DND-41 (cell line): ENCODE results near the gene TENT4B.

Experiments
- ATAC-seq: fragments of 200-7000 bp; cut with Tn5 transposase; 3 replicates; pipeline ENCODE4 v1.9.1; 2021; ENCODE audit warnings: low read depth; ENCODE audit not compliant: insufficient read depth
- DNase-seq: peaks from one replicate; pipeline ENCODE4 v3.0.0-alpha.2; 2020
- H2AFZ ChIP-seq: 2 replicates; pipeline ENCODE4 v1.6.0; 2012; ENCODE audit warnings: low read depth, low read length
- H3K27ac ChIP-seq: 2 replicates; pipeline ENCODE4 v1.5.1; 2012; ENCODE audit warnings: low read length, inconsistent platforms
- H3K27me3 ChIP-seq: fragments of 200-600 bp; sonication (generic); 2 replicates; pipeline ENCODE4 v1.6.0; 2012; ENCODE audit warnings: low read length, mild to moderate bottlenecking, inconsistent platforms; ENCODE audit not compliant: insufficient read depth, poor library complexity
- H3K36me3 ChIP-seq: 2 replicates; pipeline ENCODE4 v1.5.1; 2012; ENCODE audit warnings: low read length, inconsistent platforms; ENCODE audit not compliant: insufficient read depth
- H3K4me1 ChIP-seq: 2 replicates; pipeline ENCODE4 v1.5.1; 2012; ENCODE audit warnings: mild to moderate bottlenecking, low read length; ENCODE audit not compliant: insufficient read depth
- H3K4me2 ChIP-seq: 2 replicates; pipeline ENCODE4 v1.6.0; 2012; ENCODE audit warnings: mild to moderate bottlenecking, moderate library complexity, low read length, inconsistent platforms; ENCODE audit not compliant: insufficient read depth
- H3K4me3 ChIP-seq, 2 experiments: fragments of 200-600 bp in 1 of 2; shearing (Covaris generic) in 1 of 2; 2 replicates each; pipeline ENCODE4 v1.5.1; 2012 to 2016; ENCODE audit warnings: inconsistent platforms in 2 of 2, low read length in 2 of 2, mild to moderate bottlenecking in 2 of 2, low read depth in 1 of 2, moderate library complexity in 1 of 2
- H3K79me2 ChIP-seq: 2 replicates; pipeline ENCODE4 v1.6.0; 2012; ENCODE audit warnings: low read length, inconsistent platforms; ENCODE audit not compliant: insufficient read depth
- H3K9ac ChIP-seq: 2 replicates; pipeline ENCODE4 v1.6.0; 2012; ENCODE audit warnings: low read depth, mild to moderate bottlenecking, inconsistent platforms, low read length, moderate library complexity
- H3K9me3 ChIP-seq: 2 replicates; pipeline ENCODE4 v1.5.1; 2012; ENCODE audit warnings: low read length, moderate library complexity, mild to moderate bottlenecking, inconsistent platforms; ENCODE audit not compliant: insufficient read depth, severe bottlenecking
- H4K20me1 ChIP-seq: 2 replicates; pipeline ENCODE4 v1.6.0; 2012; ENCODE audit warnings: low read length; ENCODE audit not compliant: insufficient read depth
- CTCF ChIP-seq: IDR thresholded peaks from 2 replicates; pipeline ENCODE4 v1.5.1; 2012; ENCODE audit warnings: borderline replicate concordance, low read length, moderate library complexity, mild to moderate bottlenecking; ENCODE audit not compliant: poor library complexity, severe bottlenecking; ENCODE audit errors: extremely low read depth
- EZH2 ChIP-seq: IDR thresholded peaks from 3 replicates; pipeline ENCODE4 v1.6.1; 2012; ENCODE audit warnings: borderline replicate concordance, low read depth, mild to moderate bottlenecking, moderate library complexity, low read length, inconsistent platforms; ENCODE audit not compliant: severe bottlenecking

Gene TENT4B

GRCh38 chr16:50252874-50253513 lies 99.9 kb downstream of the TENT4B start:
- Histone ChIP-seq H3K9ac (no peak overlapping the region), H3K36me3 (no peaks in the 10 kb centered on the region), H3K27me3 (peaks cover 7% of the 10 kb centered on the region), H3K4me1 (no peaks in the 10 kb centered on the region), H2AFZ (no peak overlapping the region), H3K4me2 (no peak overlapping the region), H3K4me3 (no peak overlapping the region), H3K79me2 (no peaks in the 10 kb centered on the region), H4K20me1 (peaks cover 3% of the 10 kb centered on the region; the same call in 1 of the 2 replicates), H3K9me3 (no peaks in the 10 kb centered on the region), H3K27ac (no peak overlapping the region)
- TF ChIP-seq EZH2: no peak
- TF ChIP-seq CTCF: no peak
- DNase-seq (no peak), ATAC-seq (no peak)

- no peak overlapping the region for H2AFZ ChIP-seq
- no peaks in the 10 kb centered on the region for H3K9me3 ChIP-seq
- ATAC-seq (0 out of 3 replicates have a peak, but pooled peaks have one; percentile 35), DNase-seq (no peak)
- H3K36me3 ChIP-seq: no peaks in the 10 kb centered on the region
- H4K20me1 ChIP-seq: peaks cover 3% of the 10 kb centered on the region; the same call in 1 of the 2 replicates
- H3K79me2 ChIP-seq: no peaks in the 10 kb centered on the region
- H3K4me2 ChIP-seq: no peak overlapping the region
- no peak overlapping the region for H3K27ac ChIP-seq
- no peaks in the 10 kb centered on the region for H3K4me1 ChIP-seq
- no peak overlapping the region for H3K4me3 ChIP-seq
- H3K27me3 ChIP-seq: peaks cover 10% of the 10 kb centered on the region
- H3K9ac ChIP-seq: no peak overlapping the region
- no peak for TF ChIP-seq CTCF
Measured at GRCh38 chr16:50253514-50253910, 100.4 kb downstream of the TENT4B start.

- H4K20me1 ChIP-seq: peaks cover 4% of the 10 kb centered on the region; the same call in 1 of the 2 replicates
- H3K9me3 ChIP-seq: no peaks in the 10 kb centered on the region
- H3K27ac ChIP-seq: no peak overlapping the region
- DNase-seq: no peak
- ATAC-seq: no peak
- H2AFZ ChIP-seq: no peak overlapping the region
- H3K27me3 ChIP-seq: peaks cover 11% of the 10 kb centered on the region
- no peaks in the 10 kb centered on the region for H3K4me1 ChIP-seq
- TF ChIP-seq EZH2: no peak
- TF ChIP-seq CTCF: no peak
- no peaks in the 10 kb centered on the region for H3K79me2 ChIP-seq
- H3K4me3 ChIP-seq: no peak overlapping the region
- no peak overlapping the region for H3K9ac ChIP-seq
- H3K4me2 ChIP-seq: no peak overlapping the region
- no peaks in the 10 kb centered on the region for H3K36me3 ChIP-seq
Measured at GRCh38 chr16:50254072-50254471, 101.0 kb downstream of the TENT4B start.
